ENCODE data around the gene ARHGAP31.

- no peak for TF ChIP-seq CTCF (IDR thresholded peaks at IDR 0.05)
- no peak for TF ChIP-seq EP300 (IDR thresholded peaks at IDR 0.05)
- no peak for TF ChIP-seq POLR2A (IDR thresholded peaks at IDR 0.05)
- no peak for TF ChIP-seq POLR2AphosphoS5 (IDR thresholded peaks at IDR 0.05)
Observed at GRCh38 chr3:119401069-119401468, 106.9 kb downstream of the ARHGAP31 start.

All from stomach (tissue), 4 donors.